ENCODE data around the gene ATXN10. TPM values are rescaled to one million over a fixed set of nuclear protein-coding genes. Genes with fewer than 3 reads are reported as not detected.
"Not testable (repeated sequence)": the region's sequence is repeated elsewhere in the genome, so short reads cannot be mapped to it uniquely, and the experiment has no call there.

Gene ATXN10
- total RNA-seq, 2 experiments from 2014 or later: 114 to 121 TPM

GRCh38 chr22:45677063-45677462 is 5.4 kb downstream of the ATXN10 start:
- ATAC-seq: no peak
- no peak overlapping the region for H3K4me3 Mint-ChIP-seq
- TF ChIP-seq, protein P1, sequence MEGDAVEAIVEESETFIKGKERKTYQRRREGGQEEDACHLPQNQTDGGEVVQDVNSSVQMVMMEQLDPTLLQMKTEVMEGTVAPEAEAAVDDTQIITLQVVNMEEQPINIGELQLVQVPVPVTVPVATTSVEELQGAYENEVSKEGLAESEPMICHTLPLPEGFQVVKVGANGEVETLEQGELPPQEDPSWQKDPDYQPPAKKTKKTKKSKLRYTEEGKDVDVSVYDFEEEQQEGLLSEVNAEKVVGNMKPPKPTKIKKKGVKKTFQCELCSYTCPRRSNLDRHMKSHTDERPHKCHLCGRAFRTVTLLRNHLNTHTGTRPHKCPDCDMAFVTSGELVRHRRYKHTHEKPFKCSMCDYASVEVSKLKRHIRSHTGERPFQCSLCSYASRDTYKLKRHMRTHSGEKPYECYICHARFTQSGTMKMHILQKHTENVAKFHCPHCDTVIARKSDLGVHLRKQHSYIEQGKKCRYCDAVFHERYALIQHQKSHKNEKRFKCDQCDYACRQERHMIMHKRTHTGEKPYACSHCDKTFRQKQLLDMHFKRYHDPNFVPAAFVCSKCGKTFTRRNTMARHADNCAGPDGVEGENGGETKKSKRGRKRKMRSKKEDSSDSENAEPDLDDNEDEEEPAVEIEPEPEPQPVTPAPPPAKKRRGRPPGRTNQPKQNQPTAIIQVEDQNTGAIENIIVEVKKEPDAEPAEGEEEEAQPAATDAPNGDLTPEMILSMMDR (IDR thresholded peaks at IDR 0.05): no peak
- CTCF ChIA-PET: interaction anchor here (0.7 kb wide), 1 partner anchor 317 kb away, joined by 3 read pairs; no protein-coding TSS in a partner anchor
- no peak overlapping the region for H3K27ac Mint-ChIP-seq
- peaks cover 46% of the 10 kb centered on the region for H3K4me1 Mint-ChIP-seq (ENCODE audit: low read depth)
- no peak for DNase-seq
- peaks cover 35% of the 10 kb centered on the region for H3K36me3 Mint-ChIP-seq (ENCODE audit: low read depth)
- intact Hi-C loops (cut with micrococcal nuclease): no loop called here
- no peaks in the 10 kb centered on the region for H3K27me3 Mint-ChIP-seq
- POLR2A ChIA-PET: interaction anchor here (1.2 kb wide), 1 partner anchor 8 kb away, joined by 4 read pairs; no protein-coding TSS in a partner anchor
- no peaks in the 10 kb centered on the region for H3K9me3 Mint-ChIP-seq

DNA sequence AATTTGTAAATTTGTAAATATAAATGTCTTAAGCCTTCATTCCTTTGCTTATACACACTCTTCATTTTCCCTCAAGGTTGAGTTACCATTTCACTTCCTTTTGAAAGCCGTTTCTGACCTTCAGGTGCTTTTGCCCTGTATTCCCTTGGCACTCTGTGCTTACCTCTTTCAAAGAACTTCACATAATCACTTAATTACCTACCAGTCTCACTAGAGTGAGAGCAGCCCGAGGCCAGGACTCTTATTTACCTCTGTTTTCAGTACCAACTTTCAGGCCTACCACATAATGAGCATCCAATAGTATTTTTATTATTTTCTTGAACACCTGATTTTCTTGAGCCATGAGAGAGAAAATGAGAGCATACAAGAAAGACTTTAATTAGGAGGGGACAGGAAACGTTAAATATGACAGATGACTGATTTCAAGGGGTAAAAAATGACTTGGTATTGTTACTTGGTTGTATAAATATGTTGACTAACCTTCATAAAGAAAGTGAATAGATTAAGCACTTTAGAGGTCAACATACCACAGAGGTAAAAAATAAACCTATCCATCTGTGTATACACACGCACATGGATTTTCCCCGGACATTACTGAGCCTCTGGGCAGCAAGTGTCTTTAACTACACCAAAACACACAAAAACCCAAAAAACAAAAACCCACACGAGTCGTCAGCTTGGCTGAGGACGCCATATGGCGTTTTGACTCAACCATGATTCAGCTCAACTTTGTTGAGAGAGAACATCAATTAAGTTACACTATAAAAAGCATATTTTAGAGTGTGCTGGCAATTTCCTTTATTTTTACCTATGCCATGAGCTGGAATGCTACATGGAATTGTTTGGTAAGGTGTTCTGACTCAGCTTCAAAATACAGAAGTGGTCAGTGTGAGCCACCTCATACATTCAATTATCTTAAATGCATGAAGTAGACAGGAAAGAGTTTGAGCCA is 7.6 kb downstream of the ATXN10 start:
- DNase-seq (no peak), ATAC-seq (peak; percentile 27)
- no peaks in the 10 kb centered on the region for H3K27me3 Mint-ChIP-seq
- H3K4me1 Mint-ChIP-seq (ENCODE audit: low read depth): peaks cover 30% of the 10 kb centered on the region
- peak overlapping the region; percentile 21 for H3K27ac Mint-ChIP-seq
- H3K9me3 Mint-ChIP-seq: no peaks in the 10 kb centered on the region
- peaks cover 18% of the 10 kb centered on the region for H3K36me3 Mint-ChIP-seq (ENCODE audit: low read depth)
- no peak overlapping the region for H3K4me3 Mint-ChIP-seq
- ChIA-PET POLR2A (interaction anchor here (1.0 kb wide), 1 partner anchor 84 kb away, joined by 3 read pairs; no protein-coding TSS in a partner anchor), CTCF (no interaction called here)
- intact Hi-C loops (cut with micrococcal nuclease): no loop called here
- TF ChIP-seq, protein P1 (IDR thresholded peaks at IDR 0.05): no peak

DNA sequence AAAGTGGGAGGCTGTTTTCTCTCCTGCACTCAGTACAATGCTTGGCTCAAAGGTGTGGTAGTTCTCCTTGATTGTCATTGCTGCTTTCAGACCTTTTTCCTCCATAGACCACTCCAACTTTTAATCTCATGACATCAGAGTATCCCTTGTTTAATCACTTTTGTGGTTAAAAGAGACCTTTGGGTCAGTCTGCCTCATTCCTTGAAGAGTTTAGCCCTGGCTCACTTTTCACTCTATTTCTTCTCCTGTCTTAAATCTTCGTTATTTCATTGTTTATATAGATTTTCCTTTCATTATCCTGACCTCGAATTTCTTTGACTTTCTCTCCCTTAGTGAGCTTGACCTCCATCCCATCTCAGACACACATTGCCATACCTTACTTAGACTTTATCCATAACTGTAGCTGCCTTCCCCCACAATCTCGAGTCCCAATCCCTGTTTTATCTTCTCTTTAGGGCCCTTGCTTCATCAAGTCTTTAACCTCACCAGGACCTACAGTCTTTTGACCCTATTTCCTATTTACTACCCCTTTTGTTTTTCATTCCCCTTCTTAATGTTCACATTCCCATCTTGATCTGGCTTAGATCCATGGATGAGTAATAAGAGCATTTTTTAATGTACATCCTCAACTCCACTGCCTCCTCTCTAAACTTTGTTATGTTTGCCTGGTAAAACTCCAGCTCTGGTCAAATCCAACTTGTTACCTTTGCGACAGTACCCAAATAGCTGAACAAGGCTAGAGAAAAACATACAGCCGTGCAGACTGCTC is 9.5 kb downstream of the ATXN10 start:
- intact Hi-C loops (cut with micrococcal nuclease): no loop called here
- POLR2A ChIA-PET: interaction anchor here (1.1 kb wide), 2 partner anchors 12 to 15 kb away, joined by 3 read pairs; no protein-coding TSS in a partner anchor
- ATAC-seq (no peak), DNase-seq (no peak)
- Mint-ChIP-seq H3K27me3 (no peaks in the 10 kb centered on the region), H3K4me3 (no peak overlapping the region), H3K27ac (no peak overlapping the region), H3K9me3 (no peaks in the 10 kb centered on the region), H3K36me3 (ENCODE audit: low read depth) (peaks cover 12% of the 10 kb centered on the region), H3K4me1 (ENCODE audit: low read depth) (peaks cover 18% of the 10 kb centered on the region)
- CTCF ChIA-PET: interaction anchor here (1.3 kb wide), 1 partner anchor 29 kb away, joined by 3 read pairs; no protein-coding TSS in a partner anchor
- TF ChIP-seq, protein P1 (IDR thresholded peaks at IDR 0.05): no peak

- H3K9me3 Mint-ChIP-seq: no peaks in the 10 kb centered on the region
- TF ChIP-seq, protein P1 (IDR thresholded peaks at IDR 0.05): no peak
- H3K27ac Mint-ChIP-seq: no peak overlapping the region
- H3K27me3 Mint-ChIP-seq: no peaks in the 10 kb centered on the region
- H3K36me3 Mint-ChIP-seq (ENCODE audit: low read depth): peaks cover 8% of the 10 kb centered on the region
- no peak overlapping the region for H3K4me3 Mint-ChIP-seq
- CTCF ChIA-PET: interaction anchor here (1.3 kb wide), 1 partner anchor 28 kb away, joined by 3 read pairs; no protein-coding TSS in a partner anchor
- DNase-seq (no peak), ATAC-seq (no peak)
- POLR2A ChIA-PET: interaction anchor here (1.1 kb wide), 1 partner anchor 13 kb away, joined by 3 read pairs; no protein-coding TSS in a partner anchor
- peaks cover 16% of the 10 kb centered on the region for H3K4me1 Mint-ChIP-seq (ENCODE audit: low read depth)
- intact Hi-C loops (cut with micrococcal nuclease): no loop called here
Measured at GRCh38 chr22:45682064-45682463, 10.4 kb downstream of the ATXN10 start.

DNA sequence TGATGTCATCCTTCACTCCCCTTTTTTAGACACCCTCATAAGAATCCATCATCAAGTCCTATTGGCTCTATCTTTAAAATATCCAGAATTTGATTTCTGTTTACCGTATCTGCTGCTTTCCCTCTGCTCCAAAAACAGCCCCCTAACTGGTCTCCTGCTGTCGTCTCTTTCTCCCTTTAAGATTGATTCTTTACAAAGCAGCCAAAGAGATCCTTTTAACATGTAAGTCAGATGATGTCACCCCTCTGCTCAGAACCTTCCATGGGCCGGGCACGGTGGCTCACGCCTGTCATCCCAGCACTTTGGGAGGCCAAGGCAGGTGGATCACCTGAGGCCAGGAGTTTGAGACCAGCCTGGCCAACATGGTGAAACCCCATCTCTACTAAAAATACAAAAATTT is 11.1 kb downstream of the ATXN10 start:
- H3K4me3 Mint-ChIP-seq; DNase-seq; H3K27me3 Mint-ChIP-seq; H3K9me3 Mint-ChIP-seq; ATAC-seq; intact Hi-C loops (cut with micrococcal nuclease); H3K27ac Mint-ChIP-seq; POLR2A ChIA-PET; CTCF ChIA-PET; H3K36me3 Mint-ChIP-seq (ENCODE audit: low read depth): not testable (repeated sequence)
- peaks cover 13% of the 10 kb centered on the region for H3K4me1 Mint-ChIP-seq (ENCODE audit: low read depth)

Measured in activated CD8-positive, alpha-beta T cell treated with anti-CD3 and anti-CD28 coated beads for 36 hours (primary cell).